Neural crest cell (in vitro differentiated cells): ENCODE results near the gene TEX2. TPM values are rescaled to one million over a fixed set of nuclear protein-coding genes. Genes with fewer than 3 reads are reported as not detected.

Experiments used
- DNase-seq: peaks from one replicate; pipeline ENCODE4 v3.0.0; 2021; ENCODE audit warnings: low read depth, mixed read lengths, low spot score
- H3K27ac Mint-ChIP-seq: one replicate; pipeline ENCODE4 v1.8.0; 2021; ENCODE audit warnings: mild to moderate bottlenecking, mixed read lengths; ENCODE audit not compliant: unreplicated experiment
- H3K27me3 Mint-ChIP-seq: 2 replicates; pipeline ENCODE4 v1.8.0; 2021; ENCODE audit warnings: low read depth, mild to moderate bottlenecking, mixed read lengths
- H3K36me3 Mint-ChIP-seq: 2 replicates; pipeline ENCODE4 v1.8.0; 2021; ENCODE audit warnings: low read depth, mild to moderate bottlenecking, mixed read lengths
- H3K4me1 Mint-ChIP-seq: 2 replicates; pipeline ENCODE4 v1.8.0; 2021; ENCODE audit warnings: mixed read lengths
- H3K4me3 Mint-ChIP-seq: one replicate; pipeline ENCODE4 v1.8.0; 2021; ENCODE audit warnings: mild to moderate bottlenecking, mixed read lengths
- H3K9me3 Mint-ChIP-seq: 2 replicates; pipeline ENCODE4 v1.8.0; 2021; ENCODE audit warnings: mixed read lengths
- CTCF ChIP-seq: fragments of 200-600 bp; sonication (generic); conservative IDR thresholded peaks from 2 replicates; pipeline ENCODE4 v1.5.0; 2021; ENCODE audit warnings: antibody characterized with exemption, mild to moderate bottlenecking
- total RNA-seq: library from RNA; stranded (reverse); gene quantifications from 2 replicates; pipeline ENCODE4 v1.2.1, GENCODE V29; 2021

The TEX2 gene
- total RNA-seq, 1 donor from 2014 or later, result 19.2 TPM

GRCh38 chr17:64277831-64278562 is 14.9 kb upstream of the TEX2 start:
- peak overlapping the region; percentile 3 for H3K27ac Mint-ChIP-seq
- H3K27me3 Mint-ChIP-seq, result no peaks in the 10 kb centered on the region
- no peak overlapping the region for H3K4me3 Mint-ChIP-seq
- no peaks in the 10 kb centered on the region for H3K36me3 Mint-ChIP-seq
- no peaks in the 10 kb centered on the region for H3K9me3 Mint-ChIP-seq
- TF ChIP-seq CTCF, result no peak
- H3K4me1 Mint-ChIP-seq, result peaks cover 7% of the 10 kb centered on the region
- no peak for DNase-seq

GRCh38 chr17:64276961-64277505 is 14.0 kb upstream of the TEX2 start:
- no peaks in the 10 kb centered on the region for H3K9me3 Mint-ChIP-seq
- DNase-seq, result no peak
- TF ChIP-seq CTCF, result no peak

GRCh38 chr17:64275016-64275415 is 12.0 kb upstream of the TEX2 start:
- H3K9me3 Mint-ChIP-seq, result no peaks in the 10 kb centered on the region
- H3K27me3 Mint-ChIP-seq, result no peaks in the 10 kb centered on the region
- no peak overlapping the region for H3K27ac Mint-ChIP-seq
- peaks cover 7% of the 10 kb centered on the region for H3K4me1 Mint-ChIP-seq
- no peaks in the 10 kb centered on the region for H3K36me3 Mint-ChIP-seq
- TF ChIP-seq CTCF, result no peak
- DNase-seq, result no peak
- no peak overlapping the region for H3K4me3 Mint-ChIP-seq

More at GRCh38 chr17:64276961-64277505, 14.0 kb upstream of the TEX2 start:
- H3K4me1 Mint-ChIP-seq, result peaks cover 7% of the 10 kb centered on the region
- H3K4me3 Mint-ChIP-seq, result no peak overlapping the region
- no peak overlapping the region for H3K27ac Mint-ChIP-seq
- H3K27me3 Mint-ChIP-seq, result no peaks in the 10 kb centered on the region
- no peaks in the 10 kb centered on the region for H3K36me3 Mint-ChIP-seq

- no peak for TF ChIP-seq CTCF
- no peaks in the 10 kb centered on the region for H3K36me3 Mint-ChIP-seq
- DNase-seq, result no peak
Observed at GRCh38 chr17:64273006-64273405, 9.9 kb upstream of the TEX2 start.

GRCh38 chr17:64270885-64271284 is 7.8 kb upstream of the TEX2 start:
- no peak overlapping the region for H3K4me3 Mint-ChIP-seq
- peaks cover 4% of the 10 kb centered on the region for H3K9me3 Mint-ChIP-seq
- no peak for TF ChIP-seq CTCF
- DNase-seq, result no peak
- H3K27ac Mint-ChIP-seq, result no peak overlapping the region
- H3K27me3 Mint-ChIP-seq, result no peaks in the 10 kb centered on the region
- H3K4me1 Mint-ChIP-seq, result peaks cover 3% of the 10 kb centered on the region
- H3K36me3 Mint-ChIP-seq, result no peaks in the 10 kb centered on the region

More at GRCh38 chr17:64273006-64273405, 9.9 kb upstream of the TEX2 start:
- no peaks in the 10 kb centered on the region for H3K9me3 Mint-ChIP-seq
- no peak overlapping the region for H3K27ac Mint-ChIP-seq
- H3K4me1 Mint-ChIP-seq, result peaks cover 10% of the 10 kb centered on the region
- H3K4me3 Mint-ChIP-seq, result no peak overlapping the region
- H3K27me3 Mint-ChIP-seq, result no peaks in the 10 kb centered on the region
